Gastrocnemius medialis (tissue), 4 donors: Measurements from ENCODE around the gene PLCD1. TPM values are rescaled to one million over a fixed set of nuclear protein-coding genes. Genes with fewer than 3 reads are reported as not detected.
A peak's percentile ranks its signal among the peaks of the same experiment; 100 is the strongest.

ENCODE experiments used
- ATAC-seq, 2 donors: fragments of 150-250 bp; one replicate each; pipeline ENCODE4 v1.9.1; 2016
- DNase-seq, 2 donors: peaks; one replicate each; pipeline ENCODE4 v3.0.0-alpha.2; 2019
- H3K27ac ChIP-seq, 4 donors: fragments of 200-600 bp; sonication (generic); 1 replicate in 1 of 4; 2 replicates in 3 of 4; pipeline ENCODE4 v1.5.1; 2016 to 2018; ENCODE audit warnings: mild to moderate bottlenecking in 2 of 4, moderate library complexity in 1 of 4
- H3K27me3 ChIP-seq, 3 donors: fragments of 200-600 bp; sonication (generic) in 2 of 3; 1 replicate in 1 of 3; 2 replicates in 2 of 3; pipeline versions ENCODE4 v1.5.1 to v1.6.0; 2016 to 2019; ENCODE audit warnings: mild to moderate bottlenecking in 1 of 3, moderate library complexity in 1 of 3
- H3K36me3 ChIP-seq, 2 donors: fragments of 200-600 bp; sonication (generic) in 1 of 2; one replicate each; pipeline ENCODE4 v1.5.1; 2017 to 2018
- H3K4me1 ChIP-seq, 2 donors: fragments of 200-600 bp; sonication (generic) in 1 of 2; one replicate each; pipeline ENCODE4 v1.5.1; 2016 to 2017; ENCODE audit warnings: mild to moderate bottlenecking in 2 of 2
- H3K4me3 ChIP-seq, 4 donors: fragments of 200-600 bp; sonication (generic) in 3 of 4; 1 replicate in 1 of 4; 2 replicates in 3 of 4; pipeline ENCODE4 v1.5.1; 2016 to 2019; ENCODE audit warnings: mild to moderate bottlenecking in 2 of 4
- H3K9me3 ChIP-seq, 3 donors: fragments of 200-600 bp; sonication (generic) in 2 of 3; 1 replicate in 1 of 3; 2 replicates in 2 of 3; pipeline ENCODE4 v1.5.1; 2016 to 2019
- POLR2A ChIP-seq, 2 donors: fragments of 450-650 bp; IDR thresholded peaks; one replicate each; pipeline ENCODE4 v1.6.1; 2017; ENCODE audit warnings: antibody characterized with exemption in 2 of 2, mild to moderate bottlenecking in 2 of 2, moderate library complexity in 2 of 2
- in situ Hi-C, 4 donors: fragments of 200-750 bp; cut with MboI; loops; one replicate each; pipeline versions ENCODE4 v1.15.0 to v1.8.0; 2017; ENCODE audit warnings: low sequenced_read_pairs in 4 of 4
- intact Hi-C: fragments of 100-400 bp; cut with DNase I; formaldehyde crosslinking; loops from one replicate; pipeline ENCODE4 v1.15.1; 2023; ENCODE audit warnings: low total_unique reads
- total RNA-seq, 4 donors: library from RNA; depleted of rRNA; stranded (reverse); fragments of >200 nt; gene quantifications; one replicate each; pipeline versions ENCODE4 v1.1.0 to v1.2.3, GENCODE V29; 2016
- TF ChIP-seq, protein P1 (sequence below), 5 experiments: fragments of 450-650 bp in 3 of 5; fragments of 200-600 bp in 2 of 5; sonication (generic) in 2 of 5; IDR thresholded peaks in 4 of 5; conservative IDR thresholded peaks in 1 of 5; 1 replicate in 4 of 5; 2 replicates in 1 of 5; pipeline ENCODE4 v1.5.1; 2016 to 2019; ENCODE audit warnings: antibody characterized with exemption in 5 of 5, mild to moderate bottlenecking in 3 of 5, moderate library complexity in 3 of 5

Gene PLCD1
- total RNA-seq, 4 donors from 2014 or later: 2.4 to 6.2 (median 4.7) TPM

DNA sequence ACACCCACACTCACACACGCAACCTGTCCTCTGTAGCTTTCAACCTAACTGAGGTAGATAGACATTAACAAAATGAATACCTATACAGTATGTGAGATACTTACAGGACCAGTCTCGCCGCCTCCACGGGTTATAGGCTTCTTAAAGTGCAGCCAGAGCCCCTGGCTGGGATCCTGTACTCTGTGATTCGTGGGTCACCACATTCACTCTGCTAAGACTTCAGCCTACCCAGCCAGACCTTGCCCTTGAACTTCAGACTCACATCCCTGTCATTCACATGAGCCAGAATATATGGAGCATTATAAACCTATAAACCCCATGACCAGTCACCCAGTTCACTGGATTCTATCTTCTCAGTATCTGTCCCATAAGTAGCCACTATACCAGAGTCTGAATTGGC, 11.0 kb upstream of the PLCD1 start:
- Histone ChIP-seq H3K36me3 (no peaks in the 10 kb centered on the region), H3K27me3 (peaks cover 5 to 17% (median 8%) of the 10 kb centered on the region in 3 donors), H3K9me3 (no peaks in the 10 kb centered on the region), H3K4me3 (no peak overlapping the region), H3K27ac (no peak overlapping the region), H3K4me1 (peaks cover 10 to 12% of the 10 kb centered on the region in 2 donors)
- intact Hi-C loops: no loop called here
- TF ChIP-seq, protein P1, sequence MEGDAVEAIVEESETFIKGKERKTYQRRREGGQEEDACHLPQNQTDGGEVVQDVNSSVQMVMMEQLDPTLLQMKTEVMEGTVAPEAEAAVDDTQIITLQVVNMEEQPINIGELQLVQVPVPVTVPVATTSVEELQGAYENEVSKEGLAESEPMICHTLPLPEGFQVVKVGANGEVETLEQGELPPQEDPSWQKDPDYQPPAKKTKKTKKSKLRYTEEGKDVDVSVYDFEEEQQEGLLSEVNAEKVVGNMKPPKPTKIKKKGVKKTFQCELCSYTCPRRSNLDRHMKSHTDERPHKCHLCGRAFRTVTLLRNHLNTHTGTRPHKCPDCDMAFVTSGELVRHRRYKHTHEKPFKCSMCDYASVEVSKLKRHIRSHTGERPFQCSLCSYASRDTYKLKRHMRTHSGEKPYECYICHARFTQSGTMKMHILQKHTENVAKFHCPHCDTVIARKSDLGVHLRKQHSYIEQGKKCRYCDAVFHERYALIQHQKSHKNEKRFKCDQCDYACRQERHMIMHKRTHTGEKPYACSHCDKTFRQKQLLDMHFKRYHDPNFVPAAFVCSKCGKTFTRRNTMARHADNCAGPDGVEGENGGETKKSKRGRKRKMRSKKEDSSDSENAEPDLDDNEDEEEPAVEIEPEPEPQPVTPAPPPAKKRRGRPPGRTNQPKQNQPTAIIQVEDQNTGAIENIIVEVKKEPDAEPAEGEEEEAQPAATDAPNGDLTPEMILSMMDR (IDR thresholded peaks at IDR 0.05 in 4 of 5, conservative IDR thresholded peaks at IDR 0.05 in 1 of 5): no peak
- no peak for TF ChIP-seq POLR2A (IDR thresholded peaks at IDR 0.05)
- DNase-seq (no peak), ATAC-seq (no peak)
- in situ Hi-C loops: no loop called here

DNA sequence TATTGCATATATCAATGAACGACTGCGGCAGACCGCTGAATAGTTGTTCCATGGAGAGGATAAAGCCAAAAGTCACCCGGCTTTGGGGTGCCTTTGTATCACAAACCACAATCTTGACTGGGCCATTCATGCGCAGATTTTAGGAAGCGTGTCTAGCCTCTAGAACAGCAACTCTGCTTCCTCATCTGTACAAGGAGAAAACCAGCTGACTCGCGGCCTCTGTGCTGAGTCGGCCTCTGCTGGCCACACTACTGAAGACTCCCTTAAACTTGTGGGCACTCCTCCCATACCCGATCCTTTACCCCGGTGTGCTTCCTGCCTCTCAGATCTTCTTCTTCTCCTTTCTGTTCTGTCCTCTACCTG, 10.4 kb upstream of the PLCD1 start:
- DNase-seq (peak in 1 of 2 donors; percentile 35), ATAC-seq (peak; percentile 36 to 66)
- Histone ChIP-seq H3K36me3 (no peaks in the 10 kb centered on the region), H3K4me1 (peaks cover 10 to 12% of the 10 kb centered on the region in 2 donors), H3K9me3 (no peaks in the 10 kb centered on the region), H3K4me3 (peak overlapping the region; percentile 52 to 63 (median 54)), H3K27me3 (peaks cover 5 to 17% (median 8%) of the 10 kb centered on the region in 3 donors), H3K27ac (no peak overlapping the region)
- TF ChIP-seq, protein P1 (IDR thresholded peaks at IDR 0.05 in 4 of 5, conservative IDR thresholded peaks at IDR 0.05 in 1 of 5): peak in 1 of 5 experiments; percentile 18
- TF ChIP-seq POLR2A (IDR thresholded peaks at IDR 0.05): no peak
- in situ Hi-C loops: no loop called here
- intact Hi-C loops: no loop called here

DNA sequence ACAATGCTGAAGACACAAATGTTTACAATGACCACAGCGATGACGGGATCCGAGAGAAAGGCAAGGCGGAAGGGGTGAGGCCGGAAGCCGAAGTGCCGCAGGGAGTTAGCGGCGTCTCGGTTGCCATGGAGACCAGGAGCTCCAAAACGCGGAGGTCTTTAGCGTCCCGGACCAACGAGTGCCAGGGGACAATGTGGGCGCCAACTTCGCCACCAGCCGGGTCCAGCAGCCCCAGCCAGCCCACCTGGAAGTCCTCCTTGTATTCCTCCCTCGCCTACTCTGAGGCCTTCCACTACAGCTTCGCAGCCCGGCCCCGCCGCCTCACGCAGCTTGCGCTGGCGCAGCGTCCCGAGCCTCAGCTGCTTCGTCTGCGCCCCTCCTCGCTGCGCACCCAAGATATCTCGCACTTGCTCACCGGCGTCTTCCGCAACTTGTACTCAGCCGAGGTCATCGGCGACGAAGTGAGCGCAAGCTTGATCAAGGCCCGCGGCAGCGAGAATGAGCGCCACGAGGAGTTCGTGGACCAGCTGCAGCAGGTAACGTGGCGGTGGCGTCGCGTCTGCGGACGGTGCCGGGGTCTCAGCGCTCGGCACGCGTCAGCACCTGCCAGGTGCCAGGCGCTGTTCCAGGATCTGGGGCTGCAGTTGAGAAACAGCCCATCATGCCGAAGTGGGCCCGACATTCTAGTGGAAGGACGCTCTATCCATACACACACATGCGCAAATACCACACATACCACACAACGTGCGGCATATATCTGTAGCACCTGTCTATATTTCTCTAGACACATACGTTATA, 9.9 kb upstream of the PLCD1 start, which contains the start of gene DLEC1:
Gene DLEC1, plus strand, starts transcription at position 108 of the 798 bp plus-strand sequence. Its CDS starts 18 bp downstream, at position 126.
- H3K36me3 ChIP-seq: no peaks in the 10 kb centered on the region
- peak; percentile 39 to 42 for DNase-seq
- peaks cover 5 to 17% (median 8%) of the 10 kb centered on the region in 3 donors for H3K27me3 ChIP-seq
- ATAC-seq: peak in 1 of 2 donors; percentile 8
- in situ Hi-C loops (no loop called here), intact Hi-C loops (no loop called here)
- no peak for TF ChIP-seq POLR2A (IDR thresholded peaks at IDR 0.05)
- TF ChIP-seq, protein P1 (IDR thresholded peaks at IDR 0.05 in 4 of 5, conservative IDR thresholded peaks at IDR 0.05 in 1 of 5): no peak
- peaks cover 10 to 12% of the 10 kb centered on the region in 2 donors for H3K4me1 ChIP-seq
- no peaks in the 10 kb centered on the region for H3K9me3 ChIP-seq
- H3K4me3 ChIP-seq: peak within 1 kb of the TSS; percentile 52 to 63 (median 54)
- H3K27ac ChIP-seq: no peak within 1 kb of the TSS

DNA sequence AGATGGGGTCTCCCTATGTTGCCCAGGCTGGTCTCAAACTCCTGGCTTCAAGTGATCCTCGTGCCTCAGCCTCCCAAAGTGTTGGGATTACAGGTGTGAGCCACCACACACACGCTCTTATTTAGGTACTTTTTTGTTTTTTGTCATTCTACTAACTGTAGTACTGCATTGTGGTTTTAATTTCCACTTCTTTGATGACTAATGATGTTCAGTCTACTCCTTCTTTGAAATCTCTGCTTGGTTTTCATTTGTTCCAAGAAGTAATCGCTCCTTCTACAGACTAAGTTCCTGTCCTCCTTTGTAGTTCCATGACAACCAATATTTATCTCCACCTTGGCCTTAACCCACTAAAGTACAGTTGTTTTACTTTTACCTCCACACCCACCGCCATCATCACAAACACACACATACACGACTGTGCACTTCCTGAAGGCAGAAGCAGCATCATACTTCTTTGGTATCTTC, 9.0 kb upstream of the PLCD1 start:
- ATAC-seq: no peak
- Histone ChIP-seq H3K4me3 (no peak overlapping the region), H3K27ac (no peak overlapping the region), H3K4me1 (peaks cover 10 to 12% of the 10 kb centered on the region in 2 donors), H3K36me3 (no peaks in the 10 kb centered on the region), H3K27me3 (peaks cover 5 to 17% (median 8%) of the 10 kb centered on the region in 3 donors), H3K9me3 (no peaks in the 10 kb centered on the region)
- DNase-seq: no peak
- no peak for TF ChIP-seq POLR2A (IDR thresholded peaks at IDR 0.05)
- TF ChIP-seq, protein P1 (IDR thresholded peaks at IDR 0.05 in 4 of 5, conservative IDR thresholded peaks at IDR 0.05 in 1 of 5): no peak
- intact Hi-C loops: no loop called here
- in situ Hi-C loops: no loop called here
